NOMO-1 treated with dmso at 0.1 percent for 144 hours (cell line): ENCODE results near the gene ANGPTL4.
A peak's percentile ranks its signal among the peaks of the same experiment; 100 is the strongest.

ENCODE experiments used
- DNase-seq: peaks from one replicate; lab custom pipeline; 2025; ENCODE audit not compliant: unreplicated experiment; lab: John Stamatoyannopoulos, UW

ANGPTL4 gene

DNA sequence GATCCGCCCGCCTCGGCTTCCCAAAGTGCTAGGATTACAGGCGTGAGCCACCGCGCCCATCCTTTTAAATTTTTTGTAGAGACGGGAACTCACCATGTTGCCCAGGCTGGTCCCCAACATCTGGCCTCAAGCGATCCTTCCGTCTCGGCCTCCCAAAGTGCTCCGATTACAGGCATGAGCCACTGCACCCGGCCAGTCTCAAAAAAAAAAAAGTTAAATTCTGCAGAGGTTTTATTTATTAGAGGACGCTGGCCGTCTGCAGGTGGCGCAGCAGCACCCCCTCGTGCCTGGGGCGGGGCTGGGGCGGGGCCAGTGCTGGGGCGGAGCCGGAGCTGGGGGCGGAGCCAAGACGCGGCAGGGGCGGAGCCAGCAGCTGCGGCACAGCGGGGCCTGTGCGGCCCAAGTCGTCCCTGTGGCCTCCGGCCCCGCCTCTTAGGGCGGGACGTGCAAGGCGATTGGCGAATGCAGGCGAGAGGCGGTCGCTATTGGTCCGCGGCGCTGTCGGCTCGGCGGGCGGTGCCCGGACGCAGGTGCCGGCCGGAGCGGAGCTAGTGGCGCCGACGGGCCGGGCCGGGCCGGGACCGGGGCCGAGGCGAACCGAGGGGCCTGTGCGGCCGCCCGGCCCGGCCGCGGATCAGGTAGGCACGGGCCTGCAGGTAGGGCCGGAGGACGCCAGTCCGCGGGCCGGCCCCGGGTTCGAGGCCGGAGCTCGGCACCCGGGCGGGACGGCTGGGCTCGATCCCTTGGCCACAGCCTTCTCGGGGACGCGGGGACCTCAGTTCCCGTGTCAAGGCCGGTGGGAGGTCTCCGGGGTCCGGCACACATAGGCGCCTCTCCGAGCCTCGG lies 49.1 kb downstream of the ANGPTL4 start, which contains the start of gene MARCHF2:
TSS of gene MARCHF2 (plus strand) at position 523 of the 846 bp plus-strand sequence. CDS start 8,536 bp downstream, outside the sequence.
- peak; percentile 88 for DNase-seq

GRCh38 chr19:8413629-8413995 lies 49.7 kb downstream of the ANGPTL4 start:
- DNase-seq: no peak

- DNase-seq: no peak
Measured at GRCh38 chr19:8416796-8417195, 52.8 kb downstream of the ANGPTL4 start.

DNA sequence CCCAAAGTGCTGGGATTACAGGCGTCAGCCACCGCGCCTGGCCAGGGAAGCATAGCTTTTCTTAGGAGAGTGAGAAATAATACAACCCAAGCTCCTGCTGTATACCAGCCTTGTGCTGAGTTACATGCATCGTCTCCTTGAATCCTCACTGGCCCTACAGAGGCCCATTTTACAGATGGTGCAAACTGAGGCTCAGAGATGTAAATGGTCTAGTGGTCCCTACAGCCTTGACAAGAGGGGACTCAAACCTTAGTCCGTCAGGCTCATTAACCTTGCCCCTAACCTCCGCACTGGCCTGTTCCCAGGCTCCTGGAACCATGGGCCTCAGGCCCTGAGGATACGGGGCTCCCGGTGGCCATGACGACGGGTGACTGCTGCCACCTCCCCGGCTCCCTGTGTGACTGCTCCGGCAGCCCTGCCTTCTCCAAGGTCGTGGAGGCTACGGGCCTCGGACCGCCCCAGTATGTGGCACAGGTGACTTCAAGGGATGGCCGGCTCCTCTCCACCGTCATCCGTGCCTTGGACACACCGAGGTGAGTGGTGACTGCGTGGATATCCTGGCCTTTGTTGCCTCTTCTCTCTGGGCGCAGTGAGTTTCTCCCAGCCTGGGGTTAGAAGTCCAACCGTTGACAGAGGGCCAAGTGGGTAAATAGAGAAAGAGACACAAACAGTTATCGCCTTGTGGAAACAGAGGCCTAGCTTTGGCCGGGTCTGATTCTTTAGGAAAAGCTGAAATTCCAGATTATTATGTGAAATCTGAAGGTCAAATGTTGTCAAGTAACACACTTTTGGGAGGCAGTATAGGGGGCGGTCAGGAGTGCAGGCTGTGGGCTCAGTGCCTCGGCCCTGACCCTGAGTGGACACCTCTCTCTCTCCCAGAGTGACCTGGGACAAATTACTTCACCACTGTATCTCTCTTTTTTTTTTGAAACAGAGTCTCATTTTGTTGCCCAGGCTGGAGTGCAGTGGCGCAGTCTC lies 57.8 kb downstream of the ANGPTL4 start:
- no peak for DNase-seq

DNA sequence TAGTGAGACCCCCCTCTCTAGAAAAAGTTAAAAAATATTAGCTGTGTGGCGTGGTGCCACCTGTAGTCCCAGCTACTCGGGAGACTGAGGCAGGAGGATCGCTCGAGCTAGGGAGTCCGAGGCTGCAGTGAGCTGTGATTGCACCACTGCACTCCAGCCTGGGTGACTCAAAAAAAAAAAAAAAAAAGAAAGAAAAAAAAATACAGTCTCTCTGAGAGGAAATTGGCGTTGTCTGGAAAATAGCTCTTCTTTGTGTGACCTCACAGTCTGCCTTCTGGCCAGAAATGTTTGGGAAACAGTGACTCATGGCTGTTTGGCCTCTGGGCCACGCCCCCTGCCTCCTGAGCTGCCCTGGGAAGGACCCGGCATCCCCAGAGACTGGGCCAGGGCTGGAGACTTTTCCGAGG lies 59.9 kb downstream of the ANGPTL4 start:
- peak; percentile 73 for DNase-seq
